Lower leg skin (tissue), 3 donors: ENCODE data around the gene MYL5.

Experiments used
- POLR2A ChIP-seq, 2 donors: fragments of 450-650 bp; IDR thresholded peaks; one replicate each; pipeline ENCODE4 v1.6.1; 2016 to 2017; ENCODE audit warnings: antibody characterized with exemption in 2 of 2, mild to moderate bottlenecking in 1 of 2, moderate library complexity in 1 of 2
- TF ChIP-seq, protein P1 (sequence below), 3 donors: fragments of 450-650 bp; IDR thresholded peaks; one replicate each; pipeline ENCODE4 v1.5.1; 2016; ENCODE audit warnings: antibody characterized with exemption in 3 of 3, mild to moderate bottlenecking in 3 of 3, moderate library complexity in 2 of 3

DNA sequence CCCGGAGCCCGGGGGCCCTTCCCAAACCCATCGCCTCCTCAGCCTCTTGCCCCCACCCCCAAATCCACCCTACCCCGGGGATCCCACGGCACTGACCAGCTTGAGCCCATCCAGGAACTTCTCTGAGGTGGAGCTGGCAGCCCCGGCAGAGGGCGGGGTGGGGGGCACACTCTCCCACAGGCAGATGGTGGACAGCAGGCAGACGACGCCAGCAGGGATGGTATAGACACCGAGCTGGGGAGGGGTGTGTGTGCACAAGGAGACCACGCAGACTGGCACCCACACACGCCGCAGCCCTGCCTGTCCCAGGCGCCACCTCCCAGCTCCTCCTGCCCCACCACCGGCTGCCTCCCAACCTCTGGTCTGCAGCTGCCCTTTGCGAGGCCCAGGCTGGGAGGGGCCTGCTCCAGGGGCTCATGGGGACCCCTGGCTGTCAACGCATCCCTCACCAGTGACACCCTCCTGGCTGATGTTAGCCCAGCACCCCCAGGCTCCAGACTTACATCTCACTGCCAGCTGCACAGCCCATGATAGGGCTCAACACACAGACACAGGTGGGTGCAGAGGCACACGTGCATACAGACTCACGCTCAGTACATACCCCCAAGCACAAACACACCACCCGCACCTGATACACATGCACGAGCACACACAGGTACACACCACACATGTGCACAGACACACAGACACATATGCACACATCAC, 10.4 kb downstream of the MYL5 start:
- TF ChIP-seq, protein P1, sequence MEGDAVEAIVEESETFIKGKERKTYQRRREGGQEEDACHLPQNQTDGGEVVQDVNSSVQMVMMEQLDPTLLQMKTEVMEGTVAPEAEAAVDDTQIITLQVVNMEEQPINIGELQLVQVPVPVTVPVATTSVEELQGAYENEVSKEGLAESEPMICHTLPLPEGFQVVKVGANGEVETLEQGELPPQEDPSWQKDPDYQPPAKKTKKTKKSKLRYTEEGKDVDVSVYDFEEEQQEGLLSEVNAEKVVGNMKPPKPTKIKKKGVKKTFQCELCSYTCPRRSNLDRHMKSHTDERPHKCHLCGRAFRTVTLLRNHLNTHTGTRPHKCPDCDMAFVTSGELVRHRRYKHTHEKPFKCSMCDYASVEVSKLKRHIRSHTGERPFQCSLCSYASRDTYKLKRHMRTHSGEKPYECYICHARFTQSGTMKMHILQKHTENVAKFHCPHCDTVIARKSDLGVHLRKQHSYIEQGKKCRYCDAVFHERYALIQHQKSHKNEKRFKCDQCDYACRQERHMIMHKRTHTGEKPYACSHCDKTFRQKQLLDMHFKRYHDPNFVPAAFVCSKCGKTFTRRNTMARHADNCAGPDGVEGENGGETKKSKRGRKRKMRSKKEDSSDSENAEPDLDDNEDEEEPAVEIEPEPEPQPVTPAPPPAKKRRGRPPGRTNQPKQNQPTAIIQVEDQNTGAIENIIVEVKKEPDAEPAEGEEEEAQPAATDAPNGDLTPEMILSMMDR (IDR thresholded peaks at IDR 0.05), result no peak
- no peak for TF ChIP-seq POLR2A (IDR thresholded peaks at IDR 0.05)
